ENCODE results near the gene ATM. TPM values are rescaled to one million over a fixed set of nuclear protein-coding genes. Genes with fewer than 3 reads are reported as not detected.
"Not testable (repeated sequence)": the region's sequence is repeated elsewhere in the genome, so short reads cannot be mapped to it uniquely, and the experiment has no call there.

The ATM gene
- total RNA-seq, 1 donor: 152 TPM

DNA sequence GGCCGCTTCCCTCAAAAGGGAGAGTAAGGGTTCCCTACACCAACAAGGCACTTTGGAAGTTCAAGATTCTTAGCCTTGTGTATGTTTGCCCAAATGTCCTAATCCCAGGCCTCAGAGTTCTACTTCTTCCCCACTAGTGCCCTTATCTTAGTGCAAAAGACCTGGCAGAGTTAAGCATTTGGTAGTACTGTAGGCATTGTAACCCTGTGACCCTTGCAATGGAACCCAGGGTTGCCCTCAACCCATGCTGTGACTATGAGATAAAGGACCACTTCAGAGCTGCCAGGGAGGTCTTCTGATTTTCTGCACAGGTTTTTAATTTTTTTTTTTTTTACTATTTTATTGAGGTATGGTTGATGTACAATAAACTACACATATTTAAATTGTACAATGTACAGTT lies 179.4 kb downstream of the ATM start:
- TF ChIP-seq, protein P1, sequence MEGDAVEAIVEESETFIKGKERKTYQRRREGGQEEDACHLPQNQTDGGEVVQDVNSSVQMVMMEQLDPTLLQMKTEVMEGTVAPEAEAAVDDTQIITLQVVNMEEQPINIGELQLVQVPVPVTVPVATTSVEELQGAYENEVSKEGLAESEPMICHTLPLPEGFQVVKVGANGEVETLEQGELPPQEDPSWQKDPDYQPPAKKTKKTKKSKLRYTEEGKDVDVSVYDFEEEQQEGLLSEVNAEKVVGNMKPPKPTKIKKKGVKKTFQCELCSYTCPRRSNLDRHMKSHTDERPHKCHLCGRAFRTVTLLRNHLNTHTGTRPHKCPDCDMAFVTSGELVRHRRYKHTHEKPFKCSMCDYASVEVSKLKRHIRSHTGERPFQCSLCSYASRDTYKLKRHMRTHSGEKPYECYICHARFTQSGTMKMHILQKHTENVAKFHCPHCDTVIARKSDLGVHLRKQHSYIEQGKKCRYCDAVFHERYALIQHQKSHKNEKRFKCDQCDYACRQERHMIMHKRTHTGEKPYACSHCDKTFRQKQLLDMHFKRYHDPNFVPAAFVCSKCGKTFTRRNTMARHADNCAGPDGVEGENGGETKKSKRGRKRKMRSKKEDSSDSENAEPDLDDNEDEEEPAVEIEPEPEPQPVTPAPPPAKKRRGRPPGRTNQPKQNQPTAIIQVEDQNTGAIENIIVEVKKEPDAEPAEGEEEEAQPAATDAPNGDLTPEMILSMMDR (IDR thresholded peaks at IDR 0.05; ENCODE audit: insufficient read depth, low read depth, low read length): no peak
- DNase-seq (ENCODE audit: low read depth): no peak
- no peak overlapping the region for H3K4me3 ChIP-seq (ENCODE audit: low read depth, low read length)

DNA sequence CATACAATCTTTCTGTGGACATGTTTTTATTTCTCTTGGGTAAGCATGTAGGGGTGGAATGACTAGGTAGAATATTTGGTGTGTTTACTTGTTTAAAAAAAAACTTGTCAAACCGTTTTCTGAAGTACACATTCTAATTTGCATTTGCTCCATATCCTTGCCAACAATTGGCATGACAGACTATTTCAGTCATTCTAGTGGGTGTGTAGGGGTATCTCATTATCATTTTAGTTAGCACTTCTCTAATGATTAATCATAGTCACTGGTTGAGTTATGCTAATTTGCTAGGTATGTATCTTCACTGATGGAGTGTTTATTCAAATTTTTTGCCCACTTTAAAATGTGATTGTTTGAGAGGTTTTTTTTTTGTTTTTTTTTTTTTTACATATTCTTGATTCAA lies 180.2 kb downstream of the ATM start:
- TF ChIP-seq, protein P1 (IDR thresholded peaks at IDR 0.05; ENCODE audit: insufficient read depth, low read depth, low read length): no peak
- no peak for DNase-seq (ENCODE audit: low read depth)
- no peak overlapping the region for H3K4me3 ChIP-seq (ENCODE audit: low read depth, low read length)

GRCh38 chr11:108405706-108406105 lies 182.8 kb downstream of the ATM start:
- H3K4me3 ChIP-seq (ENCODE audit: low read depth, low read length): no peak overlapping the region
- no peak for DNase-seq (ENCODE audit: low read depth)
- TF ChIP-seq, protein P1 (IDR thresholded peaks at IDR 0.05; ENCODE audit: insufficient read depth, low read depth, low read length): no peak

DNA sequence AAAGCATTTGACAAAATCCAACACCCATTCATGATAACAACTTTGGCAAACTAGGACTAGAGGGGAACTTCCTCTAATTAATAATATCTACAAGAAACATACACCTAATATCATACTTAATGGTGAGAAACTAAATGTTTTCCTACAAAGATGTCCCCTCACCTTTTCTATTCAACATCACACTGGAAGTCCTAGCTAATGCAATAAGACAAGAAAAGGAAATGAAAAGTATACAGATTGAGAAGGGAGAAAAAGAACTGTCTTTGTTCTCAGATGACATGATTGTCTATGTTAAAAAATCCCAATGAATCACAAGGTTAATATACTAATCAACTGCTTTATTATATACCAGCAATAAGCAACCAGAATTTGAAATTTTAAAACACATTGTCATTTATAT lies 192.1 kb downstream of the ATM start:
- H3K4me3 ChIP-seq (ENCODE audit: low read depth, low read length): no peak overlapping the region
- no peak for DNase-seq (ENCODE audit: low read depth)
- TF ChIP-seq, protein P1 (IDR thresholded peaks at IDR 0.05; ENCODE audit: insufficient read depth, low read depth, low read length): no peak

DNA sequence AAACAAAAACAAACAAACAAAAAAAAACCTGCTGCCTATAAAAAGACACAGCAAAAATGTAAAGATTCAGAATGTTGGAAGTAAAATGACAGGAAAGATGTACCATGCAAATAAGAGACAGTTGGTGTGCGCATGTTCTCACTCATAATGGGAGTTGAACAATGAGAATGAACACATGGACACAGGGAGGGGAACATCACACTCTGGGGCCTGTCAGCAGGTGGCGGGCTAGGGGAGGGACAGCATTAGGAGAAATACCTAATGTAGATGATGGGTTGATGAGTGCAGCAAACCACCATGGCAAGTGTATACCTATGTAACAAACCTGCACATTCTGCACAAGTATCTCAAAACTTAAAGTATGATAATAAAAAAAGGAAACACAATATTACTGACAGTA lies 194.7 kb downstream of the ATM start:
- TF ChIP-seq, protein P1 (IDR thresholded peaks at IDR 0.05; ENCODE audit: insufficient read depth, low read depth, low read length): peak; percentile 44
- peak; percentile 20 for DNase-seq (ENCODE audit: low read depth)
- H3K4me3 ChIP-seq (ENCODE audit: low read depth, low read length): not testable (repeated sequence)

Small RNAs within 50 kb of the gene (small RNA-seq; reads per million reads assigned to genes)
- gene RF00019: not detected

Other genes starting within 250 kb of the ATM start
- gene CUL5, start 214.2 kb upstream of the ATM start, total RNA-seq: 39.9 and 61.3 TPM in 2 replicates
- gene ACAT1, start 101.5 kb upstream of the ATM start, total RNA-seq: 70.2 and 75.1 TPM in 2 replicates
- 15.8 and 19.0 TPM in 2 replicates for gene NPAT, start 429 bp upstream of the ATM start, total RNA-seq
- 0.64 and 0.86 TPM in 2 replicates for gene C11orf65, start 244.5 kb downstream of the ATM start, total RNA-seq

Data from fibroblast of villous mesenchyme (primary cell).